ENCODE results near the gene AP3S2. TPM values are rescaled to one million over a fixed set of nuclear protein-coding genes. Genes with fewer than 3 reads are reported as not detected.
"Not testable (repeated sequence)": the region's sequence is repeated elsewhere in the genome, so short reads cannot be mapped to it uniquely, and the experiment has no call there.

The AP3S2 gene
- total RNA-seq, 1 donor from 2014 or later, result 47.7 TPM

GRCh38 chr15:89864958-89865739, 28.6 kb downstream of the AP3S2 start:
- no peak for DNase-seq

GRCh38 chr15:89863918-89864317, 29.9 kb downstream of the AP3S2 start:
- DNase-seq, result no peak

DNA sequence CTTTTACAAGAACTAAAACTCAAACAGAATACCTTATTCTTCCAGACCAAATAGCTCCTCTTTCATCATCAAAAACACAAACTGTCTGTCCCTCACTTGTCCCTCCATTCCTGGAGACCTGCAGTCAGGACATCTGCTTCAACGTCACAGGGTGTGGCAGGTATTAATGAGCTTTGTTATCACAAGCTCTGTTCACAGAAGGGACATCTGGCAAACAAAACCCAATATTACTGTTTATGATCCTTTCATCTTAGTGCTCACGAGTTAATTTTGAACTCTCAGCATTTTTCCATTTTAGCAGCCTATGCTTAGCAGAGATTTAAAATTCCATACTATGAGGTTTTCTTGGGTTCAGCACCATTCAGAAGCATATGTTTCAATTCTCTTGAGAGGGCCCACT, 32.9 kb downstream of the AP3S2 start:
- no peak for DNase-seq

DNA sequence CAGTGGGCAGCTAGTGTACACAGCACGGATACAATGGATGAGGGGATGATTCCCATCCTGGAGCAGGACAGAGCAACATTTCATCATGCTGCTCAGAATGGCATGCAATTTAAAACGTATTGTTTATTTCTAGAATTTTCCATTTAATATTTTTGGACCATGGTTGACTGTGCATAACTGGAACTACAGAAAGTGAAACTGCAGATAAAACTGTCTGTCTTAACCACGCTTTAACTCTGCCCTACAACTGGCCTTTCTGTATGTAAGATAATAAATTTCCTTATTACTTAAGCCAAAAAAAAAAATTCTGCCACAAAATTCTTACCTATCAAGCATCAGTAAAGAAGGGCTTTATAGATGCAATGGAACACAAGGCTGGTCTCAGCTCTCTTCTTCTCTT, 33.4 kb downstream of the AP3S2 start:
- no peak for DNase-seq

DNA sequence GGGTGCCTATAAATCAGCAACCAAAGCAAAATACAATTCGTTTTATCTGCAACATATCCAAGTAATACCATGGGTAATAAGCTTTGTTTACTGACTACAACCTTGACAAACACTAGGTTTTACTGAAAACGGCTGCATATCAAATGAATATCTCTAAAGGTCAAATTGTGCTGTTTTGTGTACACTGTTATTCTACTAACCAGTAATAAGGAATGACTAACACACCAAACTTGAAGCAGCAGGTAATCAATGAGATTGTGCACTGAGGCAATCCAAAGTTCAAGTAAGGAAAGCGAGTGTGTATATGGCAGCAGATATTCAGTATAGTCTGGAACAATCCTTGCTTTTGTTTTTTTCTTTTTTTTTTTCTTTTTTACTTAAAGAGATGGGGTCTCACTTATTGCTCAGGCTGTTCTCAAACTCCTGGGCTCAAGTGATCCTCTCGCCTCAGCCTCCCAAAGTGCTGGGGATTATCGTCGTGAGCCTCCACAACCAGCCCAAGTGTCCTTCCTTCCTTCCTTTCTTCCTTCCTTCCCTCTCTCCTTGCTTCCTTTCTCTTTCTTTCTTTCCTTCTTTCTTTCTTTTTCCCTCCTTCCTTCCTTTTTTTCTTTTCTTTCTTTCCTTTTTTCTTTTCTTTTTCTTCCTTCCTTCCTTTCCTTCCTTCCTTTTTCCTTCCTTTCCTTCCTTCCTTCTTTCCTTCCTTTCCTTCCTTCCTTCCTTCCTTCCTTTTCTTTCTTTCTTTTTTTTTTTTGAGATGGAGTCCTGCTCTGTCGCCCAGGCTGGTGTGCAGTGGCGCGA, 34.9 kb downstream of the AP3S2 start:
- DNase-seq, result no peak

- DNase-seq, result no peak
These were observed 36.1 kb downstream of the AP3S2 start for GRCh38 chr15:89857673-89858072.

GRCh38 chr15:89855948-89856347, 37.8 kb downstream of the AP3S2 start:
- DNase-seq, result no peak

DNA sequence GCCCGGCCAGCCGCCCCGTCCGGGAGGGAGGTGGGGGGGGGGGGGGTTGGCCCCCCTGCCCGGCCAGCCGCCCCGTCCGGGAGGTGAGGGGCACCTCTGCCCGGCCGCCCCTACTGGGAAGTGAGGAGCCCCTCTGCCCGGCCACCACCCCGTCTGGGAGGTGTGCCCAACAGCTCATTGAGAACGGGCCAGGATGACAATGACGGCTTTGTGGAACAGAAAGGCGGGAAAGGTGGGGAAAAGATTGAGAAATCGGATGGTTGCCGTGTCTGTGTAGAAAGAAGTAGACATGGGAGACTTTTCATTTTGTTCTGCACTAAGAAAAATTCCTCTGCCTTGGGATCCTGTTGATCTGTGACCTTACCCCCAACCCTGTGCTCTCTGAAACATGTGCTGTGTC, 38.9 kb downstream of the AP3S2 start:
- not testable (repeated sequence) for DNase-seq

GRCh38 chr15:89852342-89852995, 41.3 kb downstream of the AP3S2 start:
- no peak for DNase-seq

- no peak for DNase-seq
These were observed 42.0 kb downstream of the AP3S2 start for GRCh38 chr15:89851673-89852341.

DNA sequence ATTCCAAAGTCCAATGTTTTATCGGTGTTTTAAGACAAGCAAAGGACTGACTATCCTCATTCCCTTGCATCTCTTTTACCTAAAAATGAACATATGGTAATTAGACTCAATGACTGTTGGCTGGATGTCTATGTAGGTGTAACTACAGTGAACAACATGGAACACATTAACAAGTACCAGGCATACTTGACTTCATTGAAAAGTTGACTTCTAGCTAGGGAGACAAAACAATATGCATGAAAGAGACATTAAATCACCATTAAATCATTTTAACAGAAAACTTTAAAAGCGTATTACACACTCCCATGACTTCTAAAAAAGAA, 44.9 kb downstream of the AP3S2 start:
- no peak for DNase-seq

DNA sequence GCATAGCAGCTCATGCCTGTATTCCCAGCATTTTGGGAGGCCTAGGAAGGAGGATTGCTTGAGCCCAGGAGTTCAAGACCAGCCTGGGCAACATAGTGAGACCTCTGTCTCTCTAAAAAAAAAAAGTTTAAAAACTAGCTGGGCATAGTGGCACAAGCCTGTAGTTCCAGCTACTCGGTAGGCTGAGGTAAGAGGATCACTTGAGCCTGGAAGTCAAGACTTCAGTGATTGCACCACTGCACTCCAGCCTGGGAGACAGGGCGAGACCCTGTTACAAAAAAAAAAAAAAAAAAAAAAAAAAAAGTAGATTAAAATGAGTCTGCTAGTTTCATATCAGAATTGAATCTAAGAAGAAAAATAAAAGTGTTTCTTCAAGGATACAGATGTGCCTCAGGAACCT, 46.7 kb downstream of the AP3S2 start:
- DNase-seq, result no peak

GRCh38 chr15:89845305-89845893, 48.4 kb downstream of the AP3S2 start:
- no peak for DNase-seq

GRCh38 chr15:89841962-89842361, 51.8 kb downstream of the AP3S2 start:
- DNase-seq, result no peak

DNA sequence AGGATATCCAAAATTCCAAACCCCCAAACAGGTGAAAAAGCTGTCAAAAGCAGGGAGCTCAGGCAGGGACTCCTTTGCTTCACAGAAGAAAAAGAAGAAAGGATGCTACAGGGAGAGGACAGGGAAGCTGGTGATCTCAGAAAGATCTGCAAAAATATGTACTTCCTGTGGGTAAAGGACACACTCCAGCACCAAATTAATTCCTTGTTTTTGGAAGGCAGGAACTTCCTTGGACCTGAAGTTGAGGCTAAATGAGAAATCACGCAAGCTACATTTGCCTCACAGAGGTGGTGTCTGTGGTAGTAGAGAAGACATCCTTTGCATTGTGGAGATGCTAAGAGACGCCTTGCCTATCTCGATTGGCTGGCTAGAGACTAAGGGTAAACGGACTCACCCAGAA, 52.5 kb downstream of the AP3S2 start:
- no peak for DNase-seq

DNA sequence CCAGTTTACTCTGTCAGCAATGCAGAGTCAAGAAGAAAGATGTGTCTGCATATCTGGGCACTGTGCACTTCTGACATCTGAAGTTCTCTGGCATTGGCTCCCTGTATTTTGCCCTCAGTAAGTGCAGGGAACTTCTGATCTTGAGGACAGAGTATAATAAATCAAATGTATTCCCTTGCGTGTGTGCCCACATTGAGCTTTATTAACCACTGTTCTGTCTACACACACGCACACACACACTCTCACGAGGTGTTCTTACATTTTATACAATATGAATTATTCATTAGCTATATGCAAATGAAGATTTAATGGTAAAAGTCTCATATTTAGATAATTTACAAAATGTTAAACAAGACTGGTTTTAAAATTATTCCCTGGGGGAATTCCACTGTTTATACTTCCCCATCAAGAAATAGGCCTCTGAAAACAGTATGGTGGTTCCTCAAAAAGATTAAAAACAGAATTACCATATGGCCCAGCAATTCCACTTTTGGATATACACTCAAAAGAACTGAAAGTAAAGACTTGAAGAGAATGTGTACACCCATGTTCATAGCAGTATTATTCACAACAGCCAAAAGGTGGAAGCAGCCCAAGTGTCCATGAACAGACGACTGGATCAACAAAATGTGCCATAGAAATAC, 54.5 kb downstream of the AP3S2 start:
- no peak for DNase-seq

- no peak for DNase-seq
These were observed 56.0 kb downstream of the AP3S2 start for GRCh38 chr15:89837830-89838178.

GRCh38 chr15:89837134-89837829, 56.5 kb downstream of the AP3S2 start:
- DNase-seq, result no peak

DNA sequence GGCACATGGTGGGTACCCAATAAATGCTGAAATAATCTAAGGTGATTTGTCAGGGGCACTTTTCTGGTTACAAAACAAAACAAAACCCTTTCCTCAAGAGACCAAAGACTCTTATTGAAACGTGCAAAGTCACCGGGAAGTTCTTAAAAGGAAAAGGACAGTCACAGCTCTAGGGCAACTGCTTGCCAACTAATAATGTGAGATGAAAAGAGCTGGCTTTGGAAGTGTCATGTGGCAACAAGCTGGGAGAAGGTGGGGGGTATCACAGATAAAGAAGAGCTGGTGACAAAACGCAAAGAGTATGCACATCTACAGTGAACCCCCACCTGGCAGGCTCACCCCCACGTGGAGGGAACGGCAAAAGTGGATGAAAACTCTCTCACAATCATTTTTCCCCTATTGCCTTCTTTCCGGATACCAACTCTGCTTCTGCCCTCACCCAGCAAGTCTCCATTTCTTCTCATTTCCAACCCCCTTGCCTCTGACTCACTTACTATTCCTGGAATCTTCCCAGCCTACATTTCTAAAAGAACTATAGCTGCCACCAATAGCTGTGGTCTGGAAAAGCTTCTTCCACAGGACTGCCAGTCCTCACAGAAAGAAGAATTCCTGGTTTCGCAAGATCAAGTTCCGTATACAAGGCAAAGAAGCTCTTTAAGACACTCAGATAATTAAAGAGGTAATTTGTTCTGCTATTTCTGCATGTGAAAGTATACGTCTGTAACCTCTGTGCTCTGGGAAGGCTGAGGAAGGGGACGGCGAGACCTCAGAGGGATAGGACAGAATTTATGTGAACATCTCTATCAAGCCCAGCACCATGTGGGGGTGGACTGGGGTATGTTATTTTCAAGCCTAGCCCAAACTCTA, 57.3 kb downstream of the AP3S2 start:
- no peak for DNase-seq

GRCh38 chr15:89835176-89835564, 58.6 kb downstream of the AP3S2 start:
- DNase-seq, result no peak
